Heart right ventricle (tissue), 16 donors: ENCODE measurements around the gene HSPH1. TPM values are rescaled to one million over a fixed set of nuclear protein-coding genes. Genes with fewer than 3 reads are reported as not detected.

Experiments used
- ATAC-seq, 8 donors: fragments of 200-7000 bp; cut with Tn5 transposase; one replicate each; pipeline ENCODE4 v1.9.1; 2020; ENCODE audit warnings: mild to moderate bottlenecking in 8 of 8, moderate library complexity in 8 of 8, moderate number of reproducible peaks in 1 of 8
- DNase-seq, 2 donors: peaks; one replicate each; pipeline ENCODE4 v3.0.0-alpha.2; 2020
- H3K27ac ChIP-seq, 10 donors: fragments of 200-600 bp; sonication (generic) in 2 of 10; one replicate each; pipeline versions ENCODE4 v1.5.0 to v1.8.0; 2020 to 2022; ENCODE audit warnings: mild to moderate bottlenecking in 3 of 10
- H3K27me3 ChIP-seq, 7 donors: fragments of 200-600 bp; one replicate each; pipeline ENCODE4 v1.8.0; 2021 to 2022; ENCODE audit warnings: mild to moderate bottlenecking in 2 of 7
- H3K36me3 ChIP-seq, 9 donors: fragments of 200-600 bp; sonication (generic) in 1 of 9; one replicate each; pipeline versions ENCODE4 v1.5.0 to v1.8.0; 2020 to 2022; ENCODE audit warnings: mild to moderate bottlenecking in 2 of 9
- H3K4me1 ChIP-seq, 9 donors: fragments of 200-600 bp; sonication (generic) in 1 of 9; one replicate each; pipeline versions ENCODE4 v1.5.0 to v1.8.0; 2020 to 2022; ENCODE audit warnings: mild to moderate bottlenecking in 4 of 9
- H3K4me3 ChIP-seq, 10 donors: fragments of 200-600 bp; sonication (generic) in 2 of 10; one replicate each; pipeline versions ENCODE4 v1.5.0 to v1.8.0; 2020 to 2022; ENCODE audit warnings: mild to moderate bottlenecking in 7 of 10, moderate library complexity in 2 of 10
- H3K9me3 ChIP-seq, 11 donors: fragments of 200-600 bp in 10 of 11; sonication (generic) in 2 of 11; one replicate each; pipeline versions ENCODE4 v1.5.0 to v1.8.0; 2013 to 2022; ENCODE audit warnings: mild to moderate bottlenecking in 2 of 11, control low read depth in 1 of 11, moderate library complexity in 1 of 11
- WGBS, 2 donors: extraction: QIAGEN DNeasy Blood & Tissue Kit; methylation state at CpG; one replicate each; pipeline ENCODE4 v1.1.7; 2013; ENCODE audit warnings: inconsistent platforms in 1 of 2; 5-methylcytosine and 5-hydroxymethylcytosine counted together
- intact Hi-C, 10 donors: fragments of 100-400 bp; cut with DNase I; formaldehyde crosslinking; loops; one replicate each; pipeline versions ENCODE4 v1.11.1 to v1.14.2; 2022
- polyA plus RNA-seq, 2 donors: library from polyadenylated mRNA; stranded (reverse); fragments of 200-250 nt; gene quantifications; one replicate each; pipeline ENCODE4 v1.2.3, GENCODE V29; 2013
- total RNA-seq, 10 donors: library from RNA; stranded (reverse); fragmentation: NEBNext Ultra II Directional in 3 of 10; extraction: Animal tissue kit (Norgen Biotek cat#: 25700) in 3 of 10; gene quantifications; one replicate each; pipeline versions ENCODE4 v1.2.1 to v1.2.4, GENCODE V29; 2021 to 2023
- TF ChIP-seq, protein P1 (sequence below), 9 donors: fragments of 200-600 bp; sonication (generic) in 2 of 9; IDR thresholded peaks; one replicate each; pipeline versions ENCODE4 v1.5.0 to v1.8.0; 2021 to 2022; ENCODE audit warnings: antibody characterized with exemption in 9 of 9, mild to moderate bottlenecking in 5 of 9, moderate library complexity in 1 of 9
- donor health status: Arrhythmogenic right ventricular cardiomyopathy.
- donor health status: ischemic (EF 13 %, LVEDD 7.1; RV severe dilation, severe dysfunction).
- donor health status: healthy with polysubstance abuse.
- donor health status: DM: no; HTN: yes; CAD: no.
- donor health status: DM: no; HTN: no; CAD: no.
- donor health status: ischemic (EF 25% LVEDD 6.9; RV normal size, moderate dysfunction).
- donor health status: ischemic (EF 25% LVEDD 5.7; RV mildly dilated, moderate dysfunction).
- donor health status: healthy.
- donor health status: DM: yes; HTN: yes; CAD: no.
- donor health status: Ischemic cardiomyopathy.
- donor health status: ischemic (EF 35%, LVEDD 5.7; RV mildly dilated, moderate dysfunction).
- donor health status: nonischemic (EF 11% LVEDD 7.7; RV severe dilation, severe dysfunction).
- donor health status: DM: yes; HTN: yes; CAD: no.
- donor health status: PGD.
- donor health status: ischemic (EF 29% LVEDD 5.4; RV normal size, mild dysfunction).
- donor health status: nonischemic (EF 23%, LVEDD 6.1; RV moderate dilation, normal function).

The HSPH1 gene
- total and polyA plus RNA-seq, 12 donors: 28.4 to 65.4 (median 45.8) TPM

DNA sequence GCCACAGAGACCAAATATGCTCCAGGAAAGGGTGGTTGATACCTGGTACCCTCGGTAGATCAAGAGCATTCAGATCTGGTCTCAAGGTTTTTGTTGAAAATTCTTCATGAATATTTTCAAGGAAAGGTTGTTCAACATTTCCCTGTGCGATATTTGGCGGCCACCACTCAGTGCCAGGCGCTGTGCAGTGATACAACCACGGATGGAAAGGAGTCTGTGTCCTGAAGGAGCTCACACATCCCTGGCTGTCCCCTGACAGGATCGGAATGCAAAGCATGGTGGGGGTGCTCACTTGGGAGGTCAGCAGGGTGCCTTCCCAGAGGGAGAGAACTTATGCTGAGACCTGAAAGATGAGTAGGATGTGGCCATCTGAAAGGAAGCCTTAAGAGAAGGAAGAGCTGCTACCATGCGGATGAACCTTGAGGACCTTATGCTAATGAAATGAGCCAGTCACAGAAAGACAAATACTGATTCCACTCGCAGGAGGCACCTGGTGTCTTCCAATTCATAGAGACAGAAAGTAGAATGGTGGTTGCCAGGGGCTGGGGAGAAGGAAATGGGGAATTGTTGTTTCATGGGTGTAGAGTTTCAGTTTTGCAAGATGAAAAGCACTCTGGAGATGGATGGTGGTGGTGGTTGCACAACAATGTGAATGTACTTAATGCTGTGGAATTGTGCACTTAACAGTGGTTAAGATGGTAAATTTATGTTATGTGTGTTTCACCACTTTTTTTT, 41.6 kb downstream of the HSPH1 start:
- intact Hi-C loops: no loop called here
- Histone ChIP-seq H3K4me1 (no peaks in the 10 kb centered on the region), H3K4me3 (no peak overlapping the region), H3K27ac (no peak overlapping the region), H3K36me3 (no peaks in the 10 kb centered on the region), H3K27me3 (peaks cover 0 to 26% (median 12%) of the 10 kb centered on the region in 7 donors), H3K9me3 (no peaks in the 10 kb centered on the region)
- ATAC-seq (no peak), DNase-seq (no peak)
- 78 to 80% methylated on average over 8 of the region's 8 CpGs for WGBS, 2 donors
- TF ChIP-seq, protein P1, sequence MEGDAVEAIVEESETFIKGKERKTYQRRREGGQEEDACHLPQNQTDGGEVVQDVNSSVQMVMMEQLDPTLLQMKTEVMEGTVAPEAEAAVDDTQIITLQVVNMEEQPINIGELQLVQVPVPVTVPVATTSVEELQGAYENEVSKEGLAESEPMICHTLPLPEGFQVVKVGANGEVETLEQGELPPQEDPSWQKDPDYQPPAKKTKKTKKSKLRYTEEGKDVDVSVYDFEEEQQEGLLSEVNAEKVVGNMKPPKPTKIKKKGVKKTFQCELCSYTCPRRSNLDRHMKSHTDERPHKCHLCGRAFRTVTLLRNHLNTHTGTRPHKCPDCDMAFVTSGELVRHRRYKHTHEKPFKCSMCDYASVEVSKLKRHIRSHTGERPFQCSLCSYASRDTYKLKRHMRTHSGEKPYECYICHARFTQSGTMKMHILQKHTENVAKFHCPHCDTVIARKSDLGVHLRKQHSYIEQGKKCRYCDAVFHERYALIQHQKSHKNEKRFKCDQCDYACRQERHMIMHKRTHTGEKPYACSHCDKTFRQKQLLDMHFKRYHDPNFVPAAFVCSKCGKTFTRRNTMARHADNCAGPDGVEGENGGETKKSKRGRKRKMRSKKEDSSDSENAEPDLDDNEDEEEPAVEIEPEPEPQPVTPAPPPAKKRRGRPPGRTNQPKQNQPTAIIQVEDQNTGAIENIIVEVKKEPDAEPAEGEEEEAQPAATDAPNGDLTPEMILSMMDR (IDR thresholded peaks at IDR 0.05): no peak

DNA sequence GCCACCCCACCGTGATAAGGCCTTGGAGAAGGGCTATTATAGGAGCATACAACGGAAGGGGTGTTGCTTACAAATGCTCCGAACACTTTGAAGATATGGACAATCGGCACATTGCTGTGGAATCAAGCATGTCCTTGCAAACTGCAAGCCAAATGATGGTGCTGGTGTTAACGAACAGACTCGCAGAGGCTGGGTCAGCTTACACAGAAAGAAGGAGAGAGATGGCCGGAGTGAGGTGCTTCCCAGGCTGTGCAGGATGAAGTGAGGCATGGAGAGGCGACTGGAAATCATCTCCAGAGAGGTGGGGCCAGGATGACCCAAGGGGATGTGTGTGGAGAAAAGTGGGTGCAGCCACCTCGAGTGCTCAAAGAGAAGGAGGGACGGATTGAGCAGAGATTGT, 42.2 kb downstream of the HSPH1 start:
- H3K4me3 ChIP-seq: no peak overlapping the region
- DNase-seq (no peak), ATAC-seq (no peak)
- no peaks in the 10 kb centered on the region for H3K4me1 ChIP-seq
- intact Hi-C loops: no loop called here
- no peaks in the 10 kb centered on the region for H3K9me3 ChIP-seq
- no peaks in the 10 kb centered on the region for H3K36me3 ChIP-seq
- TF ChIP-seq, protein P1 (IDR thresholded peaks at IDR 0.05): no peak
- H3K27me3 ChIP-seq: peaks cover 0 to 26% (median 8%) of the 10 kb centered on the region in 7 donors
- 80 to 85% methylated on average over 10 of the region's 10 CpGs for WGBS, 2 donors
- no peak overlapping the region for H3K27ac ChIP-seq

DNA sequence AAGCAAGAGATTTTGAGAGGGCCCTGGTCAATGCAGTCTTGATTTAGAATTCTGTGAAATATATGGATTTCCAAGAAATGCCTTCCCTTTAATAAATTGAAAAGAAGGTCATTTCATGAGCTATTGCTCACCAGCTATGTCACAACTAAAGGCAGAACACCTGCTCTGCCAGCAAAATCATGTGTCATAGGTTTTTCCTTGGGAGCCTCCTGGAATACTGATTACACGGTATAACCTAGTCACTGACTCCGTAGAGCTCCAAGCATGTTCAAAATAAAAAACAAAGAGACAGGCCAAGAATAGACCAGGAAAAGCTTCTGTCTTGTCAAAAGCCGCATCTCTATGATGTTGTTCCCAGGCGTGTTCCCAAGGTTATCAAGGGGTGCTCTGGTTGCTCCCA, 45.5 kb downstream of the HSPH1 start:
- no peaks in the 10 kb centered on the region for H3K36me3 ChIP-seq
- H3K27me3 ChIP-seq: peaks cover 0 to 26% (median 8%) of the 10 kb centered on the region in 7 donors
- no peaks in the 10 kb centered on the region for H3K4me1 ChIP-seq
- ATAC-seq (no peak), DNase-seq (no peak)
- no peak overlapping the region for H3K4me3 ChIP-seq
- WGBS, 2 donors: 78 to 83% methylated on average over 4 of the region's 4 CpGs
- no peaks in the 10 kb centered on the region for H3K9me3 ChIP-seq
- intact Hi-C loops: no loop called here
- TF ChIP-seq, protein P1 (IDR thresholded peaks at IDR 0.05): no peak
- H3K27ac ChIP-seq: no peak overlapping the region

DNA sequence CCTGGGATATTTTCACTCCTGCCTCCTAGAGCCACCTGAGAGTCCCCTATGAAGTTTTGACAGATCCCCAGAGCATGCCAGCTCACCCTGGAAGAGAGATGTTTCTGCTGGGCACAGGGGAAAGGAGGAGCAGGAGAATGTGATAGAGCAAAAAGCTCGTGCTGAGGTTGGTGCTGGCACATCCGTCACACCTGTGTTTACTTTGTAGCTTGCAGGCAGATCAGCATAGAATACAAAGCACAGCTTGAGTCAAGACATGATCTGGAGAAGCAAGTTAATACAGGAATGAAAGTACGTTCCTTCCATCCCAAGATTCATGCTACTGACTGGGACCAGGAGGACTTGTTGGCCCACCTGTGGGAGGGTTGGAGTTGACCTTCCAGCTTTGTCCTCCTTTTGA, 46.1 kb downstream of the HSPH1 start:
- H3K36me3 ChIP-seq: no peaks in the 10 kb centered on the region
- no peaks in the 10 kb centered on the region for H3K9me3 ChIP-seq
- H3K27me3 ChIP-seq: peaks cover 0 to 26% (median 8%) of the 10 kb centered on the region in 7 donors
- TF ChIP-seq, protein P1 (IDR thresholded peaks at IDR 0.05): no peak
- H3K4me3 ChIP-seq: no peak overlapping the region
- DNase-seq (no peak), ATAC-seq (no peak)
- no peak overlapping the region for H3K27ac ChIP-seq
- H3K4me1 ChIP-seq: no peaks in the 10 kb centered on the region
- 78 to 89% methylated on average over 3 of the region's 3 CpGs for WGBS, 2 donors
- intact Hi-C loops: no loop called here
